Suprapubic skin (tissue), 4 donors: Measurements from ENCODE around the gene TAS2R8.

Experiments
- CTCF ChIP-seq, 2 donors: fragments of 200-600 bp in 1 of 2; fragments of 450-650 bp in 1 of 2; sonication (generic) in 1 of 2; IDR thresholded peaks; one replicate each; pipeline ENCODE4 v1.5.1; 2016 to 2019; ENCODE audit warnings: antibody characterized with exemption in 2 of 2, mild to moderate bottlenecking in 1 of 2, moderate library complexity in 1 of 2
- EP300 ChIP-seq: sonication (generic); formaldehyde crosslinking; IDR thresholded peaks from one replicate; pipeline ENCODE4 v1.6.1; 2017; ENCODE audit warnings: antibody characterized with exemption
- POLR2A ChIP-seq, 2 donors: fragments of 450-650 bp; IDR thresholded peaks; one replicate each; pipeline ENCODE4 v1.6.1; 2017; ENCODE audit warnings: antibody characterized with exemption in 2 of 2, mild to moderate bottlenecking in 2 of 2, moderate library complexity in 2 of 2
- POLR2AphosphoS5 ChIP-seq, 3 donors: sonication (generic); formaldehyde crosslinking; IDR thresholded peaks; one replicate each; pipeline ENCODE4 v1.6.1; 2017; ENCODE audit warnings: antibody characterized with exemption in 3 of 3

GRCh38 chr12:10759657-10760056 is 47.4 kb downstream of the TAS2R8 start:
- TF ChIP-seq CTCF (IDR thresholded peaks at IDR 0.05): no peak
- no peak for TF ChIP-seq POLR2A (IDR thresholded peaks at IDR 0.05)
- TF ChIP-seq POLR2AphosphoS5 (IDR thresholded peaks at IDR 0.05): no peak
- no peak for TF ChIP-seq EP300
